ENCODE measurements around the gene MAP4K5.
"Not testable (repeated sequence)": the region's sequence is repeated elsewhere in the genome, so short reads cannot be mapped to it uniquely, and the experiment has no call there.

The MAP4K5 gene

GRCh38 chr14:50531595-50532501, 521 bp downstream of the MAP4K5 start:
- peak; percentile 30 to 69 (median 48) for DNase-seq

- DNase-seq: no peak
These were observed 1.5 kb downstream of the MAP4K5 start for GRCh38 chr14:50530794-50531365.

GRCh38 chr14:50530358-50530757, 2.0 kb downstream of the MAP4K5 start:
- DNase-seq: no peak

DNA sequence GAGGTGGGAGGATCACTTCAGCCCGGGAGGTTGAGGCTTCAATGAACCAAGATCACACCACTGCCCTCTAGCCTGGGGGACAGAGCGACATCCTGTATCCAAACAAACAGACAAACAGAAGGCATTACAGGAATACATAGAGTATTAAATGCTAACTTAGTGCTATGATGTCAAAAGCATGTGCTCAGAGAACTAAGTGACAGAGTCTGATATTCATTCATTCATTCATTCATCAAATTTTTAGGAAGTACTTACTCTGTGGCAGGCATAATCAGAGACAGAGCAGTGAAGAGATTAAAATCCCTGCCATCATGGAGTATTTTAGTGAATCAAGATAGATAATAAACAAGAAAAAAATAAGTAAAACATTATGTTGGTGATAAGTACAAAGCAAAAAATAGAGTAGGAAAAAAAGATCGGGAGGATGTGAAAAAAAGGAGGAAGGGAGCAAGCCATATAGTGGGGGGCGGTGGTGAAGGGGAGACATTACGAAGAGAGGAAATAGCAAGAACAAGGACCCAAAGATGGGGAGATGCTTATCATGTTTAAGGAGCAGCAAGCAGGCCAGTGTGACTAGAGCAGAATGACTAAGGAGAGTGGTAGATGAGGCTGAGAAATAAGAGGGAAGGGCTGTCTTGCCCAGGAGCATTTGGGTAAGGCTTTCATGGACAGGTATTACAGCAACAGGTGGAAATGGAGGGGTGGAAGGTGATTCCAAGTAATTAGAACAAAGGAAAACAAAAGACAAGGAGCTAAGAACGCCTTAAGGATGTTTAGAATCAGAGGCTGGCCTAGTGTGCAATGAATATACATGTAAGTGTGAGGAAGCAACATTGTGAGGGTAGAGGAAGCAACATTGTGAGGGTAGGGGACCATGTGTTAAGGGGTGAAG, 2.8 kb downstream of the MAP4K5 start:
- peak in 1 of 4 experiments; percentile 21 for DNase-seq

GRCh38 chr14:50528000-50528399, 4.4 kb downstream of the MAP4K5 start:
- DNase-seq: no peak

GRCh38 chr14:50524731-50525515, 7.4 kb downstream of the MAP4K5 start:
- DNase-seq: peak; percentile 28 to 71 (median 48)

- DNase-seq: peak; percentile 20 to 52 (median 36)
These were observed 8.3 kb downstream of the MAP4K5 start for GRCh38 chr14:50524060-50524459.

GRCh38 chr14:50523271-50524041, 8.9 kb downstream of the MAP4K5 start:
- DNase-seq: no peak

- DNase-seq: no peak
These were observed 10.4 kb downstream of the MAP4K5 start for GRCh38 chr14:50521912-50522341.

DNA sequence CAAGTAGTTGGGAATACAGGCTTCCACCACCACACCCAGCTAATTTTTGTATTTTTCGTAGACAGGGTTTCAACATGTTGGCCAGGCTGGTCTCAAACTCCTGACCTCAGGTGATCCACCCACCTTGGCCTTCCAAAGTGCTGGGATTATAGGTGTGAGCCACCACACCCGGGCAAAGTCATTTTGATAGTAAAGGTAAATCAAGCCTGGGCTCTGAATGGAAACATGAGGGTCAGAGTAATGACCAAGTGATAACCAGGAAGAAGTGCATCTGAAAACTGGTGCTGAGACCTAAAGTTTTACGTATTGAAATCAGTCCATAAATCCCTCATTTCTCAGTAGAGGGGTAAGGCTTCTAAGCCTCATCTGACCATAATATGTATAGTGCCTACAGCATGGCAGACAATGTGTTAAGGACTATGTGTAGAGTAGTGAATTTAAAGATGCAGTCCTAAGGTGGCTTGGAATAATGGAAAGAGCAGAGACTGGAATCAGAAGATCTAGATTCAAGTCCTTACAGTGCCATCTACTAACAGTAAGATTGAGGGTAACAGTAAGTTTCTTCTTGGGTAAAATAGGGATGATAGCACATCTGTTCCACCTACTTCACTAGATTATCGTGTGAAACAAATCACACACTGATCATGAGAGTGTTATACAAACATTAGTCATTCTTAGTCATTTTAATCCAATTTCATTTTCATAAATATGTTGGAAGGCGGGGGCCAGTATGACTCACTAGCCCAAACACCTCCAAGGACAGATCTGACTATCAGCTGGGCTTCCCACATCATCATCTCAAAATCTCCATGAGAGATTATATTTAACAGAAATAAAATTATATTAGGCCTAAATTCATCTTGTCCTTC, 11.2 kb downstream of the MAP4K5 start:
- DNase-seq: peak; percentile 4 to 64 (median 32)

- DNase-seq: no peak
These were observed 16.3 kb downstream of the MAP4K5 start for GRCh38 chr14:50516091-50516490.

- no peak for DNase-seq
These were observed 19.9 kb downstream of the MAP4K5 start for GRCh38 chr14:50512463-50512862.

DNA sequence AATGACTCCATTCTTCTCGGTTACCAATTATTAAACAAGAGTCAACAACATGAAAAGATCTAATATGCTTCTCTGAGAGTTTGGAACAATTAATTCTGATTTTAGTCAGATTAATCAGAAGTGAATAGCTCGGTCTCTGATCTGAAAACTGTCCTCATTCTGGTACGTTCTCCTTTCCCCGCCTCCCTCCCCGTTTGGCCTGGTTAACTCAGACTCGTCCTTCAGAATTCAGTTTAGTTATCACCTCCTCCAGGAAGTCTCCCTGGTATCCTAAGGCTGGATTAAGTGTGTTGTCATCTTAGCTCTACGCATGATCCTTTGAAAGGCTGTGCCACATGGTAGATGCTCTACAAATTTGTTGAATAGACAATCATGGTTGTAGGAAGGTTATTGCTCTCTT, 22.2 kb downstream of the MAP4K5 start:
- DNase-seq: no peak

DNA sequence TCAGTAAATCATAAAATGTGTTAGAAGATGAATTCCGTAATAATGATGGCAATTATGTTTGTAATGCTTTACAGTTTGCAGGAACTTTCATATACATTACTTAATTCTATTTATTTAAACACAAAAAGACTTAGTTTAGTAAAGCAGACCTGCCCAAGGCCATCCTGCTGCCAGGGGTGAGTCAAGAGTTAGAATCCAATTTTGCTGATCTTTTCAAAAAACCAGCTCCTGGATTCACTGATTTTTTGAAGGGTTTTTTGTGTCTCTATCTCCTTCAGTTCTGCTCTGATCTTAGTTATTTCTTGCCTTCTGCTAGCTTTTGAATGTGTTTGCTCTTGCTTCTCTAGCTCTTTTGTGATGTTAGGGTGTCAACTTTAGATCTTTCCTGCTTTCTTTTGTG, 25.3 kb downstream of the MAP4K5 start:
- DNase-seq: not testable (repeated sequence)

GRCh38 chr14:50501642-50502041, 30.7 kb downstream of the MAP4K5 start:
- DNase-seq: no peak

GRCh38 chr14:50497351-50497750, 35.0 kb downstream of the MAP4K5 start:
- no peak for DNase-seq

DNA sequence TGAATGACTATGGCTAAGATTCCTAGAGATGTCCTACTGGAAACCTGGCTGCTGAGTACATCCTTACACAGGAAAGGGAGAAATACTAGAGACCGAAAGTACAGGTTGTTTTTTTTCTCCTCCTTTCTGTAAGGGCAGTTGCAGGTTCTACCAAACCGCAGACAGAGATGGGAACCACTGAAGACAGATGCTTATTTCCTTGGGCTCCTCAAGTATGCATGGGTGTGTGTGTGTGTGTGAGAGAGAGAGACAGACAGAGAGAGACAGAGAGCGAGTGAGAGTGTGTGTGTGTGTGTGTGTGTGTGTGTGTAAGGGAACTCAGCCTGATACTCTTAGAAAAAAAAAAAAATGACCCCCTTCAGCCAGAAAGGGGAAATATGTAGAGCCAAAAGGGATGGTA, 42.5 kb downstream of the MAP4K5 start:
- DNase-seq: no peak

GRCh38 chr14:50488521-50488920, 43.8 kb downstream of the MAP4K5 start:
- no peak for DNase-seq

GRCh38 chr14:50479041-50479440, 53.3 kb downstream of the MAP4K5 start:
- no peak for DNase-seq

GRCh38 chr14:50477760-50478159, 54.6 kb downstream of the MAP4K5 start:
- no peak for DNase-seq

Data from suppressor macrophage (primary cell).